C4-2B (cell line): ENCODE data around the gene CSGALNACT2.
"Not testable (repeated sequence)": the region's sequence is repeated elsewhere in the genome, so short reads cannot be mapped to it uniquely, and the experiment has no call there.

ENCODE experiments used
- CTCF ChIP-seq: fragments of 450-650 bp; conservative IDR thresholded peaks from 2 replicates; pipeline ENCODE4 v1.5.1; 2017; ENCODE audit warnings: mild to moderate bottlenecking
- ZFX ChIP-seq: fragments of 450-650 bp; IDR thresholded peaks from 2 replicates; pipeline ENCODE4 v1.6.1; 2017

DNA sequence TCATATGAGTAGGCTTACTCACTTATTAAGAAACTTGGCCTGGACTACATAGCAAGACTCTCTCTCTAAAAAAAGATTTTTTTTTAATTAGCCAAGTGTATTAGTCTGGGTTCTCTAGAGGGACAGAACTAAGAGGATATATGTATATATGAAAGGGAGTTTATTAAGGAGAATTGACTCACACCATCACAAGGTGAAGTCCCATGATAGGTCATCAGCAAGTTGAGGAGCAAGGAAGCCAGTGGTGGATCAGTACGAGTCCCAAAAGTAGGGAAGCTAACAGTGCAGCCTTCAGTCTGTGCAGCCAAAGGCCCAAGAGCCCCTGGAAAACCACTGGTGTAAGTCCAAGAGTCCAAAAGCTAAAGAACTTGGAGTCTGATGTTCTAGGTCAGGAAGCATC lies 7.7 kb downstream of the CSGALNACT2 start:
- TF ChIP-seq CTCF, ZFX: not testable (repeated sequence)
